Stimulated activated CD8-positive, alpha-beta memory T cell treated with anti-CD3 and anti-CD28 coated beads, Interleukin-15, amount 100 ng/mL, for 48 hours (primary cell): Measurements from ENCODE around the gene BDH2.

Experiments
- DNase-seq, 2 donors: peaks; one replicate each; pipeline ENCODE4 v3.0.0-alpha.2; 2020; ENCODE audit warnings: low read depth in 2 of 2

Gene BDH2

GRCh38 chr4:103099691-103100392 is at the start of gene BDH2:
TSS of gene BDH2 (minus strand) at chr4:103099834. CDS start at chr4:103096254, 3,580 bp downstream.
- DNase-seq = no peak

GRCh38 chr4:103144926-103145325 is 45.3 kb upstream of the BDH2 start:
- no peak for DNase-seq

DNA sequence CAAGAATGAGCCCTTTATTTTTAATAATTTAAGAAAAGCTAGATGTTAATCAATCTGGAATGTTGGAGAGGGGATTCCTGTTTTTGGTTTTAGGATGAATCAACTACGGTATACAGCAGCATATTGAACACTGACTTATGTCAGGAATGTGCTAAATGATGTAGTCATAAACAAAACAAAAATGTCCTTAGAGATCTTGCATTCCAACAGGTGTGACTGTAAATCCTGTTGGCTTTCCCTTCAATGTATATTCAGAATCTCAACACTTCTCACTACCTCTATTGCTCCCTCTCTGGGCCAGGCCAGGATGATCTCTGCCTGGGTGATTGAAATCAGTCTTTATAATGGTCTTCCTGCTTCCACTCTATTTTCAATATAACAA is 37.8 kb upstream of the BDH2 start:
- DNase-seq = no peak

- no peak for DNase-seq
These were observed 37.2 kb upstream of the BDH2 start for GRCh38 chr4:103136671-103137445.

GRCh38 chr4:103129174-103129573 is 29.5 kb upstream of the BDH2 start:
- DNase-seq = no peak

DNA sequence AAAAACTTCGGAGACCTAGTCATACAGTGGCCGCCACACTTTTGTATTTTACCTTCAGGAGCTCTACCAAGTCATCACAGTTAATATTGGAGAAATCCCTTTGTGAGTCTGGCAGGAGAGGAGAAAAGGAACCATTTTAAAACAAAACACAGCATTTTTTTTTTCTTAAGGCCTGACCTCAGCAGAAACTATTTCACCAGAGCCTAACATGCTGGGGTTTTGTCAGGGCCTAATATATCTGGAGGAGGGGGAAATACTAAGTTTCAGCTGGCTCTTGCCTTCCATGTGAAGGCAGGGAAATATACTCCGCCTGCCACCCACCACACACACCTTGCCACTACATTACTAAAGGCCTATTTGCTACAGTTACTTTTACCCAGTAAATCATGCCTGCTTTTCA is 26.5 kb upstream of the BDH2 start:
- DNase-seq = no peak

DNA sequence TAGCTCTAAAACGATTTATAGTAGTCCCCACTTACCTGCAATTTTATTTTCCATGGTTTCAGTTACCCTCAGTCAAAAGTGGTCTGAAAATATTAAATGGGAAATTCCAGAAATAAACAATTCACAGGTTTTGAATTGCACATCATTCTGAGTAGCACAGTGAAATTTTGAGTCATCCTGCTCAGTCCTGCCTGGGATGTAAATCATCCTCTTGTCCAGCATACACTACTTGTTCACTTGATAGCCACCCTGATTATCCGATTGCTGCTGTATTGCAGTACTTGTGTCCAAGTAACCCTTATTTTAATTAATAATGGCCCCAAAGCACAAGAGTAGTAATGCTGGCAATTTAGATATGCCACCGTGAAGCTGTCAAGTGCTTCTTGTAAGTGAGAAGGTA is 23.5 kb upstream of the BDH2 start:
- DNase-seq = no peak

- DNase-seq = no peak
These were observed 18.5 kb upstream of the BDH2 start for GRCh38 chr4:103118166-103118565.

DNA sequence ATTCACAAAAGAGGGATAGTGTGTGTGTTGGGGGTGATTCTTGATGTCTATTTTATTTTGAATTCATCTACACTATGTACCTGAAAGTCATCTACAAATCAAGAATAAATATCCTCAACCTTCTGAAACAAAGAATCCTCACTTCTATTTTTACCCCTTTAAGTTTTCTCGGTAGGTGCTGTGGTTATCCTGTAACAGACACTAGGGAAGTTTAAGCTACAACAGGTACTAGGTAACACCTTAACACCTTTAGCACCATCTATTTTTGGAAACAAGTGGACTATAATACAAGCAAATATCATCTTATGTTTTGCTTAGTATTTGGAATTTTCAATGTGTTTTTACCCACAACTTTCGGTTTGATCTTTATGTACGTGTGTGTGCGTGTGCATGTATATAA is 12.0 kb upstream of the BDH2 start:
- no peak for DNase-seq

GRCh38 chr4:103108542-103108941 is 8.9 kb upstream of the BDH2 start:
- DNase-seq = no peak

GRCh38 chr4:103105558-103106356 is 6.1 kb upstream of the BDH2 start:
- no peak for DNase-seq

DNA sequence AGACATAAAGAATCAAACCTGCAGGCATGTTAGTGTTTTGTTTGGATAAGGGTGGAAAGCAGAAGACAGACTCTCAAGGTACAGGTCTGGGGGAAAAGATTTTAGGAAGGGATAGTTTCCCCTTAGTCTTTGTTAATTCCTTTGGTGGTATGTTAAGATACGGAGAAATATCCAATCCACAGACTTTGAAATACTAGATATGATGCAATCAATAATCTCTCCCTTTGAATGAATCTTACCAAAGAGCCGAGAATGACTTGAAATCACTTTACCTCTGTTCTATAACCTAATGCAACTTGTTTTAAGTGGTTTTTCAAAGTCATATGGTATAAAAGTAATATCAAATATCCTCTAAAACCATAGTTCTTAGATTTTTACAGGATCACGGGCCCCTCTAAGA is 5.3 kb upstream of the BDH2 start:
- DNase-seq = no peak

DNA sequence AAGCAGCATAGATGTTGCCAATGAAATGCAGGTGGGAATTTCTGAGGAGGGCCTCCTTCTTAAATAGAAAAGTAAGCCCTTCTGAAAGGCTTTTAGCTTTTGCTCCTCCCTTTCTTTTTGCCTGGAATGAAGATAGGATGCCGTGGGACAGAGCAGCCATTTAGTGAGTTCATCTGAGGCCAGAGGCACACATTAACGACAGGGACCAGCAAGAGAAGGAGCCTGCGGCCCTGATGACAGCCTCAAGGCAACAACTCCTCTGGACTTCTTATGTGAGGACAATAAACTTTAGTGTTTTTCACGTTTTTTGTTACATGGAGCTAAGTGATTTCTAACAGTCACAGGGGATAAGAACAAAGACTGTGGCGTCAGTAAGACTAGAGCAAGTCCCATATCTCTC is 1.1 kb upstream of the BDH2 start:
- DNase-seq = no peak

- no peak for DNase-seq
These were observed 736 bp downstream of the BDH2 start for GRCh38 chr4:103098756-103099440.

DNA sequence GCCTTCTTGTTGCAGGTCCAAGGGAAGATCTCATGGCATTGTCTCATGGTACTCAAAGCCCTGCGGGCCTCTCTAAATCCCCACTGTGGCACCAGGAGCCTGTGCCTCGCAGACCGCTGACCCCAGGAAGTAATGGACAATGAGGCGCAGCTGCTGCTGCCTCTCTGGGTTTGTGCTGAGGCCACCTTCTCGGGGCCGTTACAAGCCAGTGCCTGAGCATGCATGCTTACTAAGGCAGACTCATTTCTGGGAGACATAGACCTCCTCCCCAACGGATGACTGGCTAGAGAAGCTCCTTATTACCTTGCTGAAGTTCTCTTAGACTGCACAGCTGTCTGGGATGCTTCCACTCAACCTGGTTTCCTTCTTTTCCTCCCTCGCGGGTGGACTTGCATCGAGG is 1.3 kb downstream of the BDH2 start:
- DNase-seq = no peak

DNA sequence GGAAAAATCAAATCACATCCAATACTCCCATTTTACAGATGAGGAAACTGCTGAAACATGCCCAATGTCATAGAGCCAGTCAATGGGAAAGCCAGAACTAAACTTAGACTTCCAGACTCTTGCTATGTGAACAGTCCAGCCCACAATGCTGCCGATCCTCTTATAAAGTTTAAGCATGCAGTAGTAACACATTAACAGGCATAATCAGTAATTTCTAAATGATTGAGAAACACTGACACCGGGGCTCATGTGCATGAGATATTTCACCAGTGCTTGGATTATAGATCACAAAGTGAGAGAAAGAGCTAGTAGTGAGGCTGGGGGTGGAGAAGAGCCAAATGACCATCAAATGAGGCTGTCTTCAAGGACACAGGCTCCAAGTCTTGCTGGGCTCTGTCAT is 2.5 kb downstream of the BDH2 start:
- no peak for DNase-seq

GRCh38 chr4:103095080-103095479 is 4.6 kb downstream of the BDH2 start:
- no peak for DNase-seq

DNA sequence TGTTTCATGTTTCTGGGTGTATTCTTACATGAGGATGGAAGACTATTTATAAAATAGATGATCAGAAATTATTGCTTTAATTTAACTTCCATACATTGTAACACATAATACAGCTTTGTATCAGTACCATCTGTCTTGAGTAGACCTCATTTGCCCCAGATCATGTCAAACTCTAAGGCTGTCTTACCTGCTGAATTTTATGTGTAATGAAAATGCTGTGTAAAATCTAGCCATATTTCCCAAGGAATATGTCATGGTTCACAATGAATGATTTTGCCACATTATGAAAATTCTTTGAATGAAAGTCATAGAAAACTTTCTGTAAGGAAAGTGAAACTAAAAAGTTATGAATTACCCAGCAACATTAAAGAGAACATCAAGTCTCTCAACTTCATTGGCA is 7.4 kb downstream of the BDH2 start:
- DNase-seq = no peak

DNA sequence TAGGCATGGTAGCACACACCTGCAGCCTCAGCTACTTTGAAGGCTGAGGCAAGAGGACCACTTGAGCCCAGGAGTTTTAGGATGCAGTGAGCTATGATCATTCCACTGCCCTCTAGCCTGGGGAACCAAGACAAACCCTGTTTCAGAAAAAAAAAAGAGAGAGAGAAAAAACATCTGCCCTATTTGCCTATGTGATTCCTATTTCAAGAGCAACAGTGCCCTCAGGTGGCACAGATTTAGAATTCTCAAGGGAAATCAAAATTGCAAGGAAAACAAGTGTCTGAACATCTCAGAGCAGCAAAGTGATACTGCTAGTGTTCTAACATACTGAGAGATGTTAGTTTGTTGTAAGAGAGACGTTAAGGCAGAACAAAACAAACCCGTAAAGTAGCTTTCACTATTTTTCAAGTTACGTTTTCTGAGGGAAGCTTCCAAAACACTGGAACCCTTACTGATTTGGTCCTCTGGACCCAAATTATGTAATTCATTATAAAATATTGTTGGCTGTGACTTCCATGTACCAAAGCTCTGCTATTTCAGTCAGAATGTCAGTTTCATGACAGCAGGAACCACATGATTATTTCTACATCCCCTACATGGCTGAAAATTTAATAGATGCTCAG is 7.9 kb downstream of the BDH2 start:
- no peak for DNase-seq

GRCh38 chr4:103089481-103089880 is 10.2 kb downstream of the BDH2 start:
- no peak for DNase-seq

DNA sequence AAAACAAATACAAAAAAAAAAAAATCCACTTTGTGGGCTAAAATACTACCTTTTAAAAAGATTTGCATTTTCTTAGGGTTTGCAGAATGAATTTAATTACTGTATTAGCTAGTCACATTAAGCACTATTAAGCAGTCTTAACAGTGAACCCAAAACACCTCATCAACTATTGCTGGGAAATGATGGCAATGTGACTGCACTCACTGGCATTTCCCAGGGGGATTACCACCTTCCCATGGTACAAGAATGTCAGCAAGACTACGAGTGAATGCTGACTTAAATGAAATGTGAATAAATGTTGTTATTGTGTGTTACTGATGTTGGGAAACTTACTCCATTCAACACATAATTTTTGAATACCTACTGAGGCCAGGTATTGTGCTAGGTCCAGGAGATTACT is 13.1 kb downstream of the BDH2 start:
- no peak for DNase-seq
